Hypothalamus (tissue), 51 donors: ENCODE measurements around the gene M6PR.
"Not testable (repeated sequence)": the region's sequence is repeated elsewhere in the genome, so short reads cannot be mapped to it uniquely, and the experiment has no call there.

Experiments
- DNase-seq, 51 donors: peaks; one replicate each; lab custom pipeline; 2025; lab: John Stamatoyannopoulos, UW

Gene M6PR

DNA sequence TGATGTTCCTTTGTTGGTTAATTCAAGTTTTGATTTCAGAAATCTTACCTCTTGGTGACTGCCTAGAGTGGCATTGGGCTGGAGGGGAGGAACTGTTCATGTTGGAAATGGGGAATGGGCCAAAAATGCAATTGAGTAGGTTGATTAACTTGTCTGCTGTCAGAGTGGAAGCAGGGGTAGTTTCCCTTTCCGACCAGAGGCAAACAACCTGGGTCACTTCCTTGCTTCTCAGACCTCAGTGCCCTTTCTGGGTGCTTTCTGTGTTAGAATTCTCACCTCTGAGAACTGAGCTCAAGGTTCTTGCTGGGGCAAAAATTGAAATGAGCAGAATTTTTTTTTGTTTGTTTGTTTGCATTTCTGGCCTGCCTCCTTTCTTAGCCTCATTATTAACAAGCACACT is 2.3 kb upstream of the M6PR start:
- DNase-seq, result no peak

DNA sequence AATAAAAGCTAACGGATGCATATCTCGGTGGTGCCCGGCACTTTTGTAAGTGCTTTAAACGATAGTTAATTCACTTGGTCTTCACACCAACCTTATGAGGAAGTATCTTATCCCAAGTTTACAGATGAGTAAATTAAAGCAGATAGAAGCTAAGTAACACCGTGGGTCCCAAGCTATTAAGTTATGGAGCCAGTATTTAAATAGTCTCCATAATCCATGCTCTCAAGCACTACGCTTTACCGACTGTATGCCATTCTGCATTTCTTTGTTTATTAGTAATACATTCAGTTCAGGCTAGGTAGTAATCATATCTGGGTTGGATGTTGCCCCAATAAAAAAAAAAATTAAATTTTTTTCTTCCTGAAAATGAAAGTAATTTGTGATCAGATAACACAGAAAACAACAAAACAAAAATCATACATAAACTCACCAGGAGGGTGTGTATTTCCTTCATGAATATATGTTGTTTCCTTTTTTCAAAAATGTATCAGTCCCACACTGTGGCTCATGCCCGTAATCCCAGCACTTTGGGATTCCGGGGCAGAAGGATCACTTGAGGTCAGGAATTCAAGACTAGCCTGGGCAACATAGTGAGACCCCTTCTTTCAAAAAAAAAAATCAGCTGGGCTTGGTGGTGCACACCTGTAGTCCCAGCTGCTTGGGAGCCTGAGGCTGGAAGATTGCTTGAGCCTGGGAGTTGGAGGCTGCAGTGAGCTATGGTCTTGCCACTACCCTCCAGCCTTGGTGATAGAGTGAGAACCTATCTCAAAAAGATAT is 1.4 kb upstream of the M6PR start:
- DNase-seq, result no peak

DNA sequence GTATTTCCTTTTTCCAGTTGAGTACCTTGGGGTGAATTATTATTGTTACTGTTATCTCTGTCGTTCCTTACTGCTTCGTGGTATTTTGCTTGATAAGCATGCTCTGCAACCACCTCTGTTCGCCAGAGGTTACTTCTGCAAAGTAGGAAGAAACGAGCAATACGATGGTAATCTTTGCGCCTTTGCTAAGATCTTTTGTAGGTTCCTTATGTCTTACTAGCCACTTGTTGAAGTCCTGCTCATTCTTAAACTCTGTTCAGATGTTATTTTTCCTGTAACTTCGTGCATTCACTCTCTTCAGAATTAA is 729 bp upstream of the M6PR start:
- no peak for DNase-seq

DNA sequence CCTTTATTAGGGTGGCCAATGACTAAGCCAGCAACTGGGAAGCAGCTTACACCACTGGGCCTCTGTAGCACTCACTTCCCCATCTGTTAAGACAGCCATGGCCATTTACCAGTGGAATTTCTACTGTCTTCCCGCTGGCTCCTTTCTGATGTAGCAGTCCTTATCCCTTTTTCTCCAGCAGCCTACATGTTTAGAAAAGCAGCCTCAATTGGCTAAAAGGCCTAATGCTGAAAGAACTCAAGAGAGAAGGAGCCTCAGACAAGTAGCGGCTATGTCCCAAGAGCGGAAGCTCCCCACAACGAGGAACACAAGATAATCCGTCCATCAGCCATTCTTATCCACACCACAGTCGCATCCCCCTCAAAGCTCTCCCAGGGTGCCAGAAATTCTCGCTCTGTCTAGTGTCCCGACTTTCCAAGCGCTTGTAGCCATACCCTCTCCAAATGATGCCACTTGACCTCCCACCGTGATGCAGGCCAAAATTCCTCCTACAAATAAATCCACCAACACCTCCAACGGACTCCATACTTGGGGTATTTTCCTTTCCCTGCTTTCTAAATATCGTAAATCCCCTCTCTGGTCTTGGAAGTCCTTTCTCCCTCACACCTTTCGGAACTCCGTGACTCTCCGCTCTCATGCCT is 624 bp downstream of the M6PR start:
- DNase-seq, result peak in 9 of 51 donors; percentile 0 to 42 (median 34)

DNA sequence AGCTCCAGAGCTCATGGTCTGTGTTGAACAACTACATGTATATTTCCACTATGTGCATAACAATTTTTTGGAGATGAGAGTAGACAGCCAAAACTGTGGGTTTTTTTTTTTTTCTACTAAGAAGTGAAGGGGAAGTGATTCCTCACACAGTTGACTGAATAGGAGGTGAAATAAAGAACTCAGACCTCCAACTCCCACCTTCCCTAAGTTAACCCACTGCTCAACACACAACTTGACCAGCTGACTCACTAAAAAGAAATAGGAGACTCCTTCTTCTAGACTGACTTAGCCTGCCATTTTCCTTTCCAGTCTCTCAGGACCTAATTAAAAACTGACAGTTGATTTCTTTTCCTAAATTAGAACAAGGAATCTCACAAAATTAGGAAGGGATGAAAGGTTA is 1.7 kb downstream of the M6PR start:
- DNase-seq, result no peak

DNA sequence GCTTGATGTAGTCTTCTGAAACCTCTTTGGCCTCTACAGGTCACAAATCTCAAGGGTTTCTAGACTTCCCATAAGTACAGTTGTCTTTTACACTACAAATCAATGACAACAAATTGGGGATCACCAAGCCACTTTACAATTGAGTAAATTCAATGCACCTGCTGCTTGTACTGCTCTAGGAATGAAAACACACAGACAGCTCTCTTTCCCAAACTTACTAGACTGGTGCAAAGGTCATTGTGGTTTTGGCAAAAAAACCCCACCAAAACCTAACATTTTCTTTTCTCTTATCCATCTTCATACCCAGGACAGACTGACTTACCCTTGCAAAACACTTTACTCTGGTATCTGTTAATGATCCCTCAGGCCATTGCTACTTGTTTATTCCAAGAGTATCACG is 2.7 kb downstream of the M6PR start:
- DNase-seq, result no peak

DNA sequence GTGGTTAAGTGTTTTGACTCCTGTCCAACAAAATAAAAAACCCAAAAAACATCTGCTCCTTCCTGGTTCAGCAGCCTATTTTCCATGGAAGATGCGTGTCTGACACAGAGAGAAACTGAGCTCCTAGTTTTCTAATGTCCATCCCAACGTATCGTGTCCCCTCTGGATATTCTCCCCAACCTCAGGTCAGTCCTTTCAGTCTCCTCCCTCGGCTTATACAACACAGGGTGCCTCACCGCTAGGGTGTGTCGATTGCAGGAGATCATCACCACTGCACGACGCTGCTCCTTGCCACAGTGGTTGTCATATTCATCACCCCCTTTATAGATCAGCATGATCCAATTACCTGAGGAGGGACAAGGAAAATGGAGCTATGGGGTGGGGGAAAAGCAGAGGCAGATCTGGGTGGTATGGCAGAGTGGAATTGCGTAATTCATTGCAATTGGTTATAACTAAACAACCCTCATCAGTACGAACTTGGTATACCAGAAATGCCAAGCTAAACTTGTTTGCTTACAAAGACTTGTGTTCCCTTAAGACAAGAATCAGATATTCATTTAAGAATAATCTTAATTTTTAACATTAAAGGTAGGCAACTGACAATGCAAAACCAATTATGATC is 5.8 kb downstream of the M6PR start:
- no peak for DNase-seq

DNA sequence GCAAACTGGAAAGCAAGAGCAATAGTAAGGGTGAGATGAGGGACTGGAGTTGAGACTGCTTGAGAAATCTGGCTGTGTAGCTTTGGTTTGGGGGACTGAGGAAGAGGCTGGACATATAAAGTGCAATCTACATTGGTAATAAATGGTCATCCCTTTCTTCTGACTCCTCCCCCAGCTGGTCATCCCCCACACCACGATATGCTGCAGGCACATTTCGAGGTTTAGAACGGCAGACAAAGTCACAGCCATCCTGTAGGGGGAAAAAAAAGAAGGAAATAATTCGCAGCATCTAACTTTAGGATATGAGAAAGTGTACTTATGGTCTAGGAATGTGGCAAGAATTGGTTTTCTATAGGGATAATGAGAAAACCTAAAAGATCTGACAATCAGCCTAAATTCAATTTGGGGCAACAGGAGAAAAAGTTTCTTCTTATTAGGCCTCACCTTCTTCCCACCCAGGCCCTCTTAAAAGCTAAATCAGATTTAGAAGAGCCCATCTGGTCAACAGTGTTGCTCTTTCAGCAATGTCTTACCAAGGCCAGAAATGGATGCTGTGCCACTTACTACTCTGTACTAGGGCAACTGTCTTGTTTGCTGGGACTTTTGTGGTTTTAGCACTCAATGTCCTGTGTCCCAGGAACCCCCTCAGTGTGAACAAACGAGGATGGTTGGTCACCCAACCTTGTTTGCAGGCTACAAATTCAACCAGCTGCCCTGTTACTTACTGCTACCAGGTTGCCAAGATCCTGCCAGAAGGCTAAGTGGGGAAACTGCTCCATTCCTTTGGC is 7.6 kb downstream of the M6PR start:
- no peak for DNase-seq

DNA sequence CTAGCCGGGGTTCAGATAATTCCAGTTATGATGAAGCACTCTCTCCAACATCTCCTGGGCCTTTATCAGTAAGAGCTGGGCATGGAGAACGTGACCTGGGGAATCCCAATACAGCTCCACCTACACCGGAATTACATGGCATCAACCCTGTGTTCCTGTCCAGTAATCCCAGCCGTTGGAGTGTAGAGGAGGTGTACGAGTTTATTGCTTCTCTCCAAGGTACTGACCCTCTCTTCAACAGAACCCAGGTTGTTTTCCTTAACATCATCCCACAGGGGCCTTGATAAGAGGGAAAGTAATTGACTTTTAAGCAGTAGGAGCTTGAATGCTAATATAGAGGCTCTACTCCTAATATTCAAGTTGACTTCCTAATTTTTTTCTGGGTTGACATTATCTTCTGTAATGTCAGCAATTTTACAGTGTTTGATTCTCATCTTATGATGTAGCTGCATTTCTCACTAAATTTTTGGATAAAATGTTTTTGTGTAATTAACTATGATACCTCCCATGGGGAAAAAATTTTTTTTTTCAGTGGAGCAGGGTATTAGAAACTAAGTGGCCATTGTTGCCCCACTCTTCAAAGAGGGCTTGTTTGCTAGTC is 11.5 kb downstream of the M6PR start:
- DNase-seq, result not testable (repeated sequence)

DNA sequence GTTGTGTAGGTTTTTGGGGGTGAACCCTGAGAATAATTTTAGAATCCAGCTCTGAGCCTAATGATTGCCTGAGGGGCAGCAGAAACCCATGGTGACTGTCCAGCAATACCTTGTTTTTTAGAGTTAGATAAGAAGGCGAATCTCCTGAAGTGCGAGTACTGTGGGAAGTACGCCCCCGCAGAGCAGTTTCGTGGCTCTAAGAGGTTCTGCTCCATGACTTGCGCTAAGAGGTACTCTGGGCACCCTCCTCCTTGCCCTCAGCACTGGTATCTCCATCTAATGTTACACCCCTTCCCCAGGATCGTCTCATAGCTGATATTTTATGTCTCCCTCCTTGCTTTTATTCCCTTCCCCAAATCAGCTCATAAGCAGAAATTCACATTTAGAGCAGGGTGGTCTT is 12.7 kb downstream of the M6PR start:
- DNase-seq, result no peak

DNA sequence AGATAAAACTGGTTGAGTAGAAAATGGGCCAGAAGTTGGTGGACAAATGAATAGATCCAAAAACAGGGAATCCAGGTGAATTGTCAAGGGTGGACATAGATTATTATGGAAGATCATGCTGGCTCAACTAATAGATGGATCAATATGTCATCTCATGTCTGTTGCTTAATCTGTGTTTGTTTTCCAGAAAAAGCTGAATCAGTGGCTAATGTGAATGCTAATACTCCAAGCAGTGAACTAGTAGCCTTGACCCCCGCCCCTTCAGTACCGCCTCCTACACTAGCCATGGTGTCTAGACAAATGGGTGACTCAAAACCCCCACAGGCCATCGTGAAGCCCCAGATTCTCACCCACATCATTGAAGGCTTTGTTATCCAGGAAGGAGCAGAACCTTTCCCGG is 15.4 kb downstream of the M6PR start:
- not testable (repeated sequence) for DNase-seq

DNA sequence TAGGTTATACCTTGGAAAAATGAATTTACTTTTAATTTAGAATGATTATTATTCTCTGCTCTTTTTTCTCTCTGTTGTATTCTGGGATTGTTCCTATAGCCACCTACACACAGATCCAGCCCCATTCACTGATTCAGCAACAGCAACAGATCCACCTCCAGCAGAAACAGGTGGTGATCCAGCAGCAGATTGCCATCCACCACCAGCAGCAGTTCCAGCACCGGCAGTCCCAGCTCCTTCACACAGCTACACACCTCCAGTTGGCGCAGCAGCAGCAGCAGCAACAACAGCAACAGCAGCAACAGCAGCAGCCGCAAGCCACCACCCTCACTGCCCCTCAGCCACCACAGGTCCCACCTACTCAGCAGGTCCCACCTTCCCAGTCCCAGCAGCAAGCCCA is 17.0 kb downstream of the M6PR start:
- peak in 2 of 51 donors; percentile 4 to 19 for DNase-seq

DNA sequence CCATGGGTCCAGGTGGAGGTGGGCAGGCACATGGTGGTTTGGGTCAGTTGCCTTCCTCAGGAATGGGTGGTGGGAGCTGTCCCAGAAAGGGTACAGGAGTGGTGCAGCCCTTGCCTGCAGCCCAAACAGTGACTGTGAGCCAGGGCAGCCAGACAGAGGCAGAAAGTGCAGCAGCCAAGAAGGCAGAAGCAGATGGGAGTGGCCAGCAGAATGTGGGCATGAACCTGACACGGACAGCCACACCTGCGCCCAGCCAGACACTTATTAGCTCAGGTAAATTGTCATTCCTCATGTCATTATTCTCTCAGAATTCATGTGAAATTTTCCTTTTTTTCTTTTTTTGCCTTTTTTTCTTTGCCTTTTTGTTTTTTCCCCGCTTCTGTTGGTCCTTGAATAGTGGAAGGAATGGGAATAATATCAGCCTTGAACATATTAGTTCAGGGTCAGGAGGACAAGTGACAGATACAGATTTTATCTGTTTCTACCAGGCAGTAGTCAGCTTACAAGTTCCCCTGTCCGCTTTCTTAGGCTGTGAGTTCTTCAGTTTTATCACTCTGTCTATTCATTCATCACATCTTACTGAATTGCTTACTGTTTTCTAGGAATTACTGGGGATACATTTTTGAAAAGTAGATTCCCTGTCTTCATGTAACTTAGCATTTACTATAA is 18.7 kb downstream of the M6PR start:
- not testable (repeated sequence) for DNase-seq

DNA sequence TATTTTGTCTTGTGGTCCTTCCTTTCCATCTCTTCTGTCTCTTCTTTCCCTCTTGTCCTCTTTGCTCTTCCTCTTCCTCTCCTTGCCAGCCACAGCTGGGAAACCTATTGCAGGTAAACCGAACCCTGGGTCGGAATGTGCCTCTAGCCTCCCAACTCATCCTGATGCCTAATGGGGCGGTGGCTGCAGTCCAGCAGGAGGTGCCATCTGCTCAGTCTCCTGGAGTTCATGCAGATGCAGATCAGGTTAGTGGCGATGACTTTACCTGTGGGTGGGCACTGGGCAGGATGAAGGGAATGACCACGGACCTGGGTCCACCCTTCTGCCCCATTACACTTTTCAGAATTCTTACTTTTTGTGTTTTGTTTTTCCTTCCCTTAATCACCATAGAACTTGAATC is 26.9 kb downstream of the M6PR start:
- no peak for DNase-seq

DNA sequence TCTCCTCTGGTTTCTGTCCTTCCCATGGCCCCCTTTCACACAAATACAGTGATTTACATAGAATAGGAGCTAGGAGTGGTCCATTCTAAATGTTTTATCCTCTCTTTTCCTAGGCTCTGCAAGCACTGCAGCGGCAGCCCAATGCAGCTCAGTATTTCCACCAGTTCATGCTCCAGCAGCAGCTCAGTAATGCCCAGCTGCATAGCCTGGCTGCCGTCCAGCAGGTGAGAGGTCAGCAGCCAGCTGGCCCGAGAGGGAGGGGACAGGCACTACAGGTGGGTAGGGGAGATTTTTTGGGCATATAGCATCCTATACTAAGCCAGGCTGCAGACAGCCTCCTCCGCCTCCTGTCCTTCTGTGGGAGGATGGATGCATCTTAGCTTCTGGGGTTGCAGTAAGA is 29.8 kb downstream of the M6PR start:
- DNase-seq, result not testable (repeated sequence)

DNA sequence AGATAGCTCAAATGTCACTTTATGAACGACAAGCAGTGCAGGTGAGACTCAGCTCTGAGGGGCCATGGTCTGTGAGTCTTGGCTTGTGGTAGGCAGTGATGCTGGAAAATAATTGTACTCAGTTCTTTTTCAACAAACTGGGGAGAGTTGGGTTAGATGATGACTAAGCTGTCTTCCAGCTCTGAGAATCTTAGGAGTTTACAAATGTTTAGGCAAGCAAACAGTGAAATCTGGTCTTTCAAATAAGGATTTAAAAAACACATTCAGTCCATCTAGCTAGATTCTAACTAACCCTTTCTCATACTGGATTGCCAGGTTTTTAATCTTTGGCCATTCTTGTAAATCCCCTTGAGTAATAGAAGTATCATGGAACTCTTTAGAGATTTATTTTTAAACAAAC is 31.7 kb downstream of the M6PR start:
- no peak for DNase-seq

DNA sequence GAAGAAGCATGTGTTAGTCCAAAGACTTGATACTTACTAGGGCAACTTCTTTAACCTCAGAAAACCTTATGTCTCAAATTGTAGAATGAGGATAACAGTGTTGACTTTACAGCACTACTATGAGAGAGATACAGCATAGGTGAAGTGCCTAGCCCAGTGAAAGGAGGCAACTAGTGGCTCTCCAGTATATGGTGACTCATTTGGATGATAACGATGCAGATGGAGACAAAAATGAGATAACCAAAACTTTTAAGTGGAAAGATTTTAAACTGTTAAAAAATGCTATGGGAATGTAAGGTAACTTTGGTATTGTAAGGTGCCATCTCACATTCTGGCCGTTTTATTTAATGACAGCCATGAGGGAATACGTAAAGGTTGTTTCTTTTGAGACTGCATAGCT is 32.4 kb downstream of the M6PR start:
- DNase-seq, result no peak

DNA sequence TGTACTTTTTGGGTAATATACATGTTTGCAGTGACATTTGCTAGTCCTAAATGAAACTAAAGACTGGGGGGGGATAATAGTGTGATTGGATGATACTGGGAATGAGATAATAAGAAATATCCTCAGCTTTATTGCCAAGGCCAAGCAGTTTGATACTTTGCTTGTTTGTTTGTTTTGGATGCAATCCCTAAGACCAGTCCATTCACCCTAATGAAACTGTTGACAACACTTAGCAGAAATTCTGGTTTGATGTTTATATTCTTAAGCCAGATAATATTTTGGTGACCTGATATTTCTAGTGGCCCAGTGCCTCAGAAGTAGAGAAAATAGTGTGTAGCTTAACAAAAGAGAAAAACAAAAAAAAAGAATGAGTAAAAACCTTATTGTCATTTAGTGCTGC is 33.3 kb downstream of the M6PR start:
- no peak for DNase-seq

DNA sequence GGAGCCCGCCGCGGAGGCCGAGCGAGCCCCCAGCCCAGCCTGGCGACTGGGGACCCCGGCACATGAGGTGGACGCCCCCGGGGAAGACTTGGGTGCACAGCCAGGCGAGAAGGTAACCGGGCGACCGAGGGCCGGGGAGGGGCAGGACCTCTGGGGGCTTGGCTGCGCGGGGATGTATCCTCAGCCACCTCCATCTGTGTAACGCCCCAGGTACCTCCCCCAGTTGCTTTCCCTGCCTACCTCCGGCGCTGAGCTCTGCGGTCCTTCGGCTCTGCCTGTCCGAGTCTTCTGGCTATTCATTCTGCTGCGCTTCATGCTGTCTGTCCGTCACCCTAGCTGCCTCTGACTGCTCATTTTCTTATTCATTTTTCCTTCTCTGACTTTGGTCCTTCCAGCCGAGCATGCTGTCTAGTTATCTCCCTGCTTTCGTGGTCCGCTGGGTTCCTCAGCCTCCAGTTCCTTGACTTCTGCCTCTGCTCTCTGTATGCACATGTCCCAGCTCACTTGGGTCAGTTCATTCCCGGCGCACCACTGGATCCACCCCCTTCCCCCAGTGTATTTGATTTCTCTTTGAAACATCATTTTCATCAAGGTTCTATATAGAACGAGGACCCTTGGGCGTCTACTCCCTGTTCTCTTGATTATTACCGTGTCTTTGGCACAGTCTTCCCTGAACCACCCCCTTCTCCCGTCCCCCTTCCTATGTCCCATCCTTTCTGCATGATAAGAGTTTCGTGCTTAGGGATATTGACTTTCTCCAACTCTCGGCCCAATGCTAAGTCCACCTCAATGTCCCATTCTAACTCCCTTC is 34.5 kb downstream of the M6PR start:
- peak in 42 of 51 donors; percentile 2 to 61 (median 26) for DNase-seq
